ENCODE data around the gene POMT1. TPM values are rescaled to one million over a fixed set of nuclear protein-coding genes. Genes with fewer than 3 reads are reported as not detected.

POMT1 gene
- total RNA-seq, 1 donor = 32.6 TPM

- Histone ChIP-seq H3K27ac (ENCODE audit: low read depth, low read length) (no peak overlapping the region), H3K4me2 (ENCODE audit: insufficient read depth, low read length) (no peak overlapping the region), H2AFZ (ENCODE audit: low read length) (no peak overlapping the region), H4K20me1 (ENCODE audit: insufficient read depth, low read length) (peaks cover 40% of the 10 kb centered on the region), H3K4me1 (ENCODE audit: insufficient read depth, low read length) (no peaks in the 10 kb centered on the region), H3K9me3 (ENCODE audit: low read depth, low read length) (no peaks in the 10 kb centered on the region), H3K27me3 (ENCODE audit: insufficient read depth, low read length) (no peaks in the 10 kb centered on the region), H3K79me2 (ENCODE audit: insufficient read depth, low read length) (peaks cover 22% of the 10 kb centered on the region), H3K4me3 (ENCODE audit: insufficient read depth, low read length) (no peak overlapping the region), H3K36me3 (ENCODE audit: insufficient read depth, low read length) (peaks cover 92% of the 10 kb centered on the region)
- no peak for TF ChIP-seq CTCF (IDR thresholded peaks at IDR 0.05; ENCODE audit: extremely low read depth, low read depth, low read length)
- peak; percentile 70 for DNase-seq (ENCODE audit: insufficient read length, low spot score, missing footprints)
Measured at GRCh38 chr9:131485728-131486422, 16.8 kb upstream of the POMT1 start.

DNA sequence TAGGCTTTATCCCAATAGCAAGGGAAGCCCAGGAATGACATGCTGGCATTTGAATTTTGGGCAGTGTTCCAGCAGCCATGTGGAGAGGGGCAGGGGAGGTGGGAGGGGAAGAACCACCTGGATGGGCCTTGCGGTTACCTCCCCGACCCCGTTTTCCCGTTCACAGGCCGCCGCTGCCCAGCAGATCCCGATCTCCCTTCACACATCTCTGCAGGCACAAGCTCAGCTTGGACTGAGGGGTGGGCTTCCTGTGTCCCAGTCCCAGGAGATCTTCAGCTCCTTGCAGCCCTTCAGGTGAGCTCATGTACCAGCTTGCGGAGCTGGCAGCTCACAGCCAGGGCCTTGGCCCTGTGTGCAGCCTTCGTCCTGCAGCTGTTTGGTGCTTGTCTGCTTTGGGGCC, 15.7 kb upstream of the POMT1 start:
- H3K9me3 ChIP-seq (ENCODE audit: low read depth, low read length) = no peaks in the 10 kb centered on the region
- H3K4me3 ChIP-seq (ENCODE audit: insufficient read depth, low read length) = no peak overlapping the region
- no peak overlapping the region for H2AFZ ChIP-seq (ENCODE audit: low read length)
- no peak overlapping the region for H3K27ac ChIP-seq (ENCODE audit: low read depth, low read length)
- peaks cover 37% of the 10 kb centered on the region for H4K20me1 ChIP-seq (ENCODE audit: insufficient read depth, low read length)
- TF ChIP-seq CTCF (IDR thresholded peaks at IDR 0.05; ENCODE audit: extremely low read depth, low read depth, low read length) = no peak
- no peak for DNase-seq (ENCODE audit: insufficient read length, low spot score, missing footprints)
- H3K4me1 ChIP-seq (ENCODE audit: insufficient read depth, low read length) = no peaks in the 10 kb centered on the region
- peaks cover 96% of the 10 kb centered on the region for H3K36me3 ChIP-seq (ENCODE audit: insufficient read depth, low read length)
- H3K27me3 ChIP-seq (ENCODE audit: insufficient read depth, low read length) = no peaks in the 10 kb centered on the region
- H3K79me2 ChIP-seq (ENCODE audit: insufficient read depth, low read length) = peaks cover 15% of the 10 kb centered on the region
- H3K4me2 ChIP-seq (ENCODE audit: insufficient read depth, low read length) = no peak overlapping the region

- H3K4me2 ChIP-seq (ENCODE audit: insufficient read depth, low read length) = no peak overlapping the region
- no peaks in the 10 kb centered on the region for H3K27me3 ChIP-seq (ENCODE audit: insufficient read depth, low read length)
- no peaks in the 10 kb centered on the region for H3K4me1 ChIP-seq (ENCODE audit: insufficient read depth, low read length)
- no peak overlapping the region for H3K4me3 ChIP-seq (ENCODE audit: insufficient read depth, low read length)
- H3K79me2 ChIP-seq (ENCODE audit: insufficient read depth, low read length) = peaks cover 18% of the 10 kb centered on the region
- peaks cover 40% of the 10 kb centered on the region for H4K20me1 ChIP-seq (ENCODE audit: insufficient read depth, low read length)
- H3K27ac ChIP-seq (ENCODE audit: low read depth, low read length) = no peak overlapping the region
- DNase-seq (ENCODE audit: insufficient read length, low spot score, missing footprints) = peak; percentile 79
- no peaks in the 10 kb centered on the region for H3K9me3 ChIP-seq (ENCODE audit: low read depth, low read length)
- peaks cover 96% of the 10 kb centered on the region for H3K36me3 ChIP-seq (ENCODE audit: insufficient read depth, low read length)
- TF ChIP-seq CTCF (IDR thresholded peaks at IDR 0.05; ENCODE audit: extremely low read depth, low read depth, low read length) = no peak
- H2AFZ ChIP-seq (ENCODE audit: low read length) = no peak overlapping the region
Measured at GRCh38 chr9:131487621-131488031, 15.1 kb upstream of the POMT1 start.

DNA sequence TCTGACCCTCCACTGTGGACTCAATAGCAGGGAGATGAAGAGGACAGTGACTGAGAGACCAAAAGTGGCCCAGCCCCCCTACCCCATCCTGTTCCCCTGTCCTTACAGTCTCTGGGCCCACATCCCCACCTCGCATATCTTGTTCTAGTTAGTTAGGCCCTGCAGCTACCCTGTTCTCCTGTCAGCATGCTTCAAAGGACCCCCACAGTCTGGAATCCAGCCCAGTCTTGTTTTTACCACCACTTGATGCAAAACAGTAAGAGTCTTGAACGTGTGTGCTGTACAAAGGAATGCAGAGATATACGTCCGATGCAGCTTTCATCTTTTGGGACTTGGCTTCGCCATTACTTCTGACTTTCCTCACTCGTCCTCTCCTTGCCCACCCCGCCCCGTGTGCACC, 12.2 kb upstream of the POMT1 start:
- H3K79me2 ChIP-seq (ENCODE audit: insufficient read depth, low read length) = peaks cover 14% of the 10 kb centered on the region
- TF ChIP-seq CTCF (IDR thresholded peaks at IDR 0.05; ENCODE audit: extremely low read depth, low read depth, low read length) = no peak
- H3K27me3 ChIP-seq (ENCODE audit: insufficient read depth, low read length) = no peaks in the 10 kb centered on the region
- no peaks in the 10 kb centered on the region for H3K4me1 ChIP-seq (ENCODE audit: insufficient read depth, low read length)
- no peak for DNase-seq (ENCODE audit: insufficient read length, low spot score, missing footprints)
- peaks cover 30% of the 10 kb centered on the region for H4K20me1 ChIP-seq (ENCODE audit: insufficient read depth, low read length)
- no peak overlapping the region for H2AFZ ChIP-seq (ENCODE audit: low read length)
- no peak overlapping the region for H3K27ac ChIP-seq (ENCODE audit: low read depth, low read length)
- no peak overlapping the region for H3K4me2 ChIP-seq (ENCODE audit: insufficient read depth, low read length)
- H3K36me3 ChIP-seq (ENCODE audit: insufficient read depth, low read length) = peaks cover 98% of the 10 kb centered on the region
- no peak overlapping the region for H3K4me3 ChIP-seq (ENCODE audit: insufficient read depth, low read length)
- no peaks in the 10 kb centered on the region for H3K9me3 ChIP-seq (ENCODE audit: low read depth, low read length)

All from osteoblast (primary cell).